Measurements from ENCODE around the gene PLA2G4C.
A peak's percentile ranks its signal among the peaks of the same experiment; 100 is the strongest.

DNA sequence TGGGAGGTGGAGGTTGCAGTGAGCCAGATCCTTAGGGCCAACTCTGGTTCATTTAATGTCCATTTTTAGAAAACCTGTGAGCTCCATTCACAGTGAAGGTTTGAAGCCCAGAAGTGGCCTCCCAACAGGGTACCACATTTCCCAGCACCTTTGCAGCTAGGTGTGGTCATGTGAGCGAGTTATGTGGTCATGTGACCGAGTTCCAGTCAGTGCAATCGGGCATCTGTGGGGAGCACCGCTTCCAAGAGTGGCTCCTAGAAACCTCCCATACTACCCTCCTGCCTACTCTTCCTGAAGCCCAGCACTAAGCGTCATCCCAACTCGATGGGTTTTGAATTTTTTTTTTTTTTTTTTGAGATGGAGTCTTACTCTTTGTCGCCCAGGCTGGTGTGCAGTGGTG lies 663 bp upstream of the PLA2G4C start:
- no peak for TF ChIP-seq ZNF416 (CRISPR knock-in tag; IDR thresholded peaks at IDR 0.05)
- TF ChIP-seq, protein P1, sequence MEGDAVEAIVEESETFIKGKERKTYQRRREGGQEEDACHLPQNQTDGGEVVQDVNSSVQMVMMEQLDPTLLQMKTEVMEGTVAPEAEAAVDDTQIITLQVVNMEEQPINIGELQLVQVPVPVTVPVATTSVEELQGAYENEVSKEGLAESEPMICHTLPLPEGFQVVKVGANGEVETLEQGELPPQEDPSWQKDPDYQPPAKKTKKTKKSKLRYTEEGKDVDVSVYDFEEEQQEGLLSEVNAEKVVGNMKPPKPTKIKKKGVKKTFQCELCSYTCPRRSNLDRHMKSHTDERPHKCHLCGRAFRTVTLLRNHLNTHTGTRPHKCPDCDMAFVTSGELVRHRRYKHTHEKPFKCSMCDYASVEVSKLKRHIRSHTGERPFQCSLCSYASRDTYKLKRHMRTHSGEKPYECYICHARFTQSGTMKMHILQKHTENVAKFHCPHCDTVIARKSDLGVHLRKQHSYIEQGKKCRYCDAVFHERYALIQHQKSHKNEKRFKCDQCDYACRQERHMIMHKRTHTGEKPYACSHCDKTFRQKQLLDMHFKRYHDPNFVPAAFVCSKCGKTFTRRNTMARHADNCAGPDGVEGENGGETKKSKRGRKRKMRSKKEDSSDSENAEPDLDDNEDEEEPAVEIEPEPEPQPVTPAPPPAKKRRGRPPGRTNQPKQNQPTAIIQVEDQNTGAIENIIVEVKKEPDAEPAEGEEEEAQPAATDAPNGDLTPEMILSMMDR (IDR thresholded peaks at IDR 0.05), result no peak
- TF ChIP-seq, protein P2, sequence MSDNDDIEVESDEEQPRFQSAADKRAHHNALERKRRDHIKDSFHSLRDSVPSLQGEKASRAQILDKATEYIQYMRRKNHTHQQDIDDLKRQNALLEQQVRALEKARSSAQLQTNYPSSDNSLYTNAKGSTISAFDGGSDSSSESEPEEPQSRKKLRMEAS (CRISPR knock-in tag; IDR thresholded peaks at IDR 0.05), result peak; percentile 17; the same call in 1 of the 2 replicates

Measured in WTC11 (cell line).